ENCODE data around the gene ZC3H7B.
A peak's percentile ranks its signal among the peaks of the same experiment; 100 is the strongest.

ZC3H7B gene

DNA sequence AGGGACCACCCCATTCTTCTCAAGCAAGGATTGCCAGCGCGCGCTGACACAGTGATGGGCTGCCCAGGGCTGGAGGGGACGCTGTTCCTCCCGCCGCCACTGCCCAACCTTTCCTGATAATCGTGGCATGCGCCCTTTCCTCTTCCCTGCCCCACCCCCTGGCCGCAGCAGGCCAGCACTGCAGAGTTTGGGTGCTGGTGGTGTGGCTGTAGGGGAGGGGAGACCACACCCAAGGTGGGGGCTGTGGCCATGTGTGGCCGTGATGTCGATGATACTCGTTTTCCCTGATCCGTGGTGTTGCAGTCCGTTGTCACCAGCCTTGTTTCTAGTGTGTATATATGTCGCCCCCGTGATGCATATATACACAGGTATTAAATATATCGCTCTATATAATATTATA lies 57.6 kb downstream of the ZC3H7B start:
- no peak for DNase-seq

DNA sequence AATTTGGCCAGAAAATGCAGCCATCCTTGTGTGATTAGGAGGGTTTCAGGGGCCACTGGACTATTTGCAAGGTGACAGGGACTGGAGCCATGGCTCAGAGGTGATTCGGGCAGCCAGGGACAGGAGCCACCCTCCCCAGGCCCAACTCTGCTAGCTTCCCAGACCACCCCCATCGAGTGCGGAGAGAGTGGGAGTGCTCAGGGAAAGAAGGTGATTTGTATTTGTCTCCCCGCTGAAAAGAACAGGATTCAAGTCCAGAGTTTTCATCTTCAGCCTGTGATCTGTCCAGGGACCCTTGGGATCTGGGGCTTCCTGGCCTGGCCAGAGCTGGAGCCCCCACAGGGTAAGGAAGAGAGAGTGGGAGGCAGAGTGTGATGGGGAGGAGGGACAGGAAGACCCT lies 58.1 kb downstream of the ZC3H7B start:
- no peak for DNase-seq

DNA sequence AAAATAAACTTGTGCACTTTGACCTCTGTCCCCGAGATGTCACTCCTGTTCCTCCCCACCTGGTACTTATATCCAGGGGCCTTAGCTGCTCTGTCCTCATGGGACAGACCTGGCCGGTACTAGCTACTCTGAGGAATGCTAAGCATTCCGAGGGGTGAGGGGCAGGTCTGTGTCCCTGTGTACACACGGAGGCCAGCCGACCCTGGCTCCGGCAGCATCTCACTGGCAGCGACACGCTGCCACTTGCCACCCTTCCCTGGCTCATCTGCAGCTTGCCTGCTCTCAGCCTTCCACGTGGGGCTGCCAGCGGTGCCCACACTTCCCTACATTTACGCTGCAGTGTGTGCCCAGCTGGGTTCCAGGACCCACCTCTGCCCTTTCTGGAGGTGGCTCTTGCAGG lies 58.8 kb downstream of the ZC3H7B start:
- DNase-seq = no peak

DNA sequence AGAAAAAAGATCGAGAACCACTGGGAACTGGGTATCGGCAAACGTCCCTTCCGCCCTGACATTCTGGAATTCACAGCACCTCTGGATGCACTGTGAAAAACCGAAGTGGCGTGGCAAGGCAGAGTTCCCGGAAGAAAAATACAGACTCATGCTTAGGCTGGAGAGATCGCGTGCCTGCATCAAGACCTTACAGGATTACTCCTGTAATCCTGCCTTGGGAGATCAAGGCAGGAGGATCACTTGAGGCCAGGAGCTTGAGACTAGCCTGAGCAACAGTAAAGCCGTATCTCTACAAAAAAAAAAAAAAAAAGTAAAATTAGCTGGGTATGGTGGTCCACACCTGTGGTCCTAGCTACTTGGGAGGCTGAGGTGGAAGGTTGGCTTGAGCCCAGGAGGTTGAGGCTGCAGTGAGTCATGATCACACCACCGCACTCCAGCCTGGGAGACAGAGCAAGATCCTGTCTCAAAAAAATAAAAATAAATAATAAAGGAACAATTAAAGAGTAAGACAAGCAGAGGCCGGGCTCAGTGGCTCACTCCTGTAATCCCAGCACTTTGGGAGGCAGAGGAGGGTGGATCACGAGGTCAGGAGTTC lies 60.5 kb downstream of the ZC3H7B start:
- DNase-seq = no peak

DNA sequence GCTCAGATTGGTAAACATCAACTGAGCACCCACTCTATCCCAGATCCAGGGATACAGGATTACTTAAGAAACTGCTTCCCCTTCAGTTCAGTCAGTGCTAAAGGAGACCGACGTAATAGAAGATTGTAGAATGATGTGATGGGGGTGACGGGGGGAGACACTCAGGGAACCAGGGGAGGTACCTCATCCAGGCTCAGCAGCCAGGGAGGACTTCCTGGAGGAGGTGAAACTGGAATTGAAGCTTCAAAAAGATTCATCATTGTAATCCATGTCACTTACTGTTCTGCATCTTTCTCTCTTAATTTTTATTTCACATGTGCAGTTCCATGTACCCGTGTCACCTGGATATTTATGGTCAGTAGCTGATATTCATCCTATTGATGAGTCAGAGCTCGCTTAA lies 61.3 kb downstream of the ZC3H7B start:
- DNase-seq = no peak

DNA sequence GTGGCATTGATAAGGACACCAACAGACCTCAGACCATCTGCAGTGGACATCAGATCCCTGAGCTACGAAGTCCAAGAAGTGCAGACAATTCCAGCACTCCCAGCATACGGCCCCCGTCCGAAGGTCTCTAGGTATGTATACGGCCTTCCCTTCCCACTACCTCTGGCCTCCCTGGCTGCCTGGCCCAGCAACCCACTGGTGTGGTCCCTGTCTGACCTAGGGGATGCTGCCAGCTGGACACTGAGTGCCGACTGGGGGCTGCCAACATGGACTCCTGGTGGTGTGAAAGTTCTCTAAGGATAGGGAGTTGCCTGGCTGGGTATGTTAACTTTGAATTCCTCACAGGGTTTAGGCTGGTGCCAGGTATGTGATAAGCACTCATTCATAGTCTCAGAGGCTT lies 62.9 kb downstream of the ZC3H7B start:
- no peak for DNase-seq

DNA sequence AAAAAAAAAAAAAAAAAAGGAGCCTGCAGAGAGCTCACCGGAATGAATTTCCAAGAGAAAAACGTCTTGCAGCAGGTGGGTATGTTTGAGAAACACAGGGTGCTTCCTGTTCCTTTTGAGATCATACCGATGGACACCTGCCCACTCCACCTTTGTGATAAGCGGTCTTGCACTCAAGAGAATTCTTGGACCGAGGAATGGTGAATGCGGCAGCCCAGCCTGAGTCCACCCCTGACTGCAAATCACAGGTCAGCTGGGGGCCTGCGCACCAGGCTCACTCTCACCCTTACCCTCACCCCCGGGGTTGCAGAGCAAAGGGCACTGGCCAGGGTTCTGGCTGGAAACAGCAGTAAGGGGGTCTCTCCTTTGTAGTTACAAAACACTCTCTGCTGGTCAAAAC lies 63.6 kb downstream of the ZC3H7B start:
- DNase-seq = no peak

DNA sequence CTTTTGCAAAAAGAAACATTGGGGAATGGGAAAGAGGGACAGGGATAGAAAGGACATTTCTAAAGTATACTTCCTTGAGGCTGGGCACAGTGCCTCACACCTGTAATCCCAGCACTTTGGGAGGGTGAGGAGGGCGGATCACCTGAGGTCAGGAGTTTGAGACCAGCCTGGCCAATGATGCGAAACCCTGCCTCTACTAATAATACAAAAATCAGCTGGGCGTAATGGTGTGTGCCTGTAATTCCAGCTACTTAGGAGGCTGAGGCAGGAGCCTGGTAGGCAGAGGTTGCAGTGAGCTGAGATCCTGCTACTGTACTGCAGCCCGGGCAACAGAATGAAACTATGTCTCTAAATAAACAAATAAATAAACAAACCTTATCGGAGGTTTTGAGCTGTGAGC lies 64.1 kb downstream of the ZC3H7B start:
- no peak for DNase-seq

DNA sequence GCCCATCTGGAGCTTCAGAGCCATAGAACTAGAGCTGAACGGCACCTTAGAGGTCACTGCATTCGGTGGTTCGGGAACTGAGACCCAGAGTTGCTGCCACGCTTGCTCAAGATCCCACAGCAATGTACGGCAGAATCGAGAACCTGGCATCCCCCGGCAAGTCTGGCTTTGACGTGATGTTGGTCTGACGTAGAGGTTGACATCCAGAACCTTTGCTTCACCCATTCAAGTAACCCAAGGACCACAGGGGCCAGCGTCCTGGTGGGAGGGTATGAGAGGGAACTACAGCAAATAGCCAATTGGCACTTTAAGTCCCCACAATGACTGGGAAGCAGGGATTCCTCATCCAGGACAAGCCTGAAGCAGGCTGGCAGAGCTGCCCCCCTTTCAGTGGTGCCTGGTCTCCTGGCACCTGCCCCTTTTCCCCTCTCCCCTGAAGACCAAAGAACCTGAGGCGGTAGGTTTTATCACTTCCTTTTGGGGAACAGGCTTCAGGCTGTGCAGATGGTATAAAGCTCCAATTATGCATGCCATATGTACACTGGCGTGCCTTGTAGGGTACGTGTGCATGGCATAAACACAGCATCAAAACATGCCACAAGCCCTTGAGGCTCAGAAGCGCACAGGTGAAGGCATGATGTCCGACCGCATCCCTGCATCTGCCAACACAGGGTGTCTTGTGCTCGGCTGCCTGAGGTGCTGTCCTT lies 65.2 kb downstream of the ZC3H7B start:
- no peak for DNase-seq

DNA sequence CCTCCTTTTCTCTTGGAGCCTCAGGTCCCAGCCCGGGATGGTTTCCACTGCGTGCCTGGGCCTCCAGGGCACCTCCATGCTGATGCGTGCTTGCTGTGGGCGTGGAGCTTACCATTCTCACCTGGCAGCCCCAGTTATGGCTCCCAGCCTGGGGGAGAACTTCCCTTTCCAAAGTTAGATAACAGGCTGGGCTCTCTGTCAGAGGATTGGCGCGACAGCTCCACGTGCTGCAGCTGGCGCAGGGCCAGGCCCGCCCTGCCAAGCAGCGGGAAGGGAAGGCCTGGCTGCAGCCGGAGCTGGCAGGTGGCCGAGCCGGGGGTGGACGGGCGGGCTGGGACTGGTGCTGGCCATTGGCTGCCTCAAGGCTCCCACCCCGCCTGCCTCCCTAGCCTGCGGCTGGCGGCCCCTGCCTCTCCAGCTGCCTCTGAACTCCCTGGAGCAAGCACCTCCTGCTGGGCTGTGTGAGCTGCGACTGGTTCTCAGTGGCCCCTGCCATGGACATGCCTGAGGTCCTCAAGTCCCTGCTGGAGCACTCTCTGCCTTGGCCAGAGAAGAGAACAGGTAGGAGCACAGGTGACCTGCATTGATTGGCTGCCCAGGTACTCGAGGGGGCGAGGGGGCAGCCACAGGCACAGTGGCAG lies 65.8 kb downstream of the ZC3H7B start:
- DNase-seq = peak; percentile 93 to 94

DNA sequence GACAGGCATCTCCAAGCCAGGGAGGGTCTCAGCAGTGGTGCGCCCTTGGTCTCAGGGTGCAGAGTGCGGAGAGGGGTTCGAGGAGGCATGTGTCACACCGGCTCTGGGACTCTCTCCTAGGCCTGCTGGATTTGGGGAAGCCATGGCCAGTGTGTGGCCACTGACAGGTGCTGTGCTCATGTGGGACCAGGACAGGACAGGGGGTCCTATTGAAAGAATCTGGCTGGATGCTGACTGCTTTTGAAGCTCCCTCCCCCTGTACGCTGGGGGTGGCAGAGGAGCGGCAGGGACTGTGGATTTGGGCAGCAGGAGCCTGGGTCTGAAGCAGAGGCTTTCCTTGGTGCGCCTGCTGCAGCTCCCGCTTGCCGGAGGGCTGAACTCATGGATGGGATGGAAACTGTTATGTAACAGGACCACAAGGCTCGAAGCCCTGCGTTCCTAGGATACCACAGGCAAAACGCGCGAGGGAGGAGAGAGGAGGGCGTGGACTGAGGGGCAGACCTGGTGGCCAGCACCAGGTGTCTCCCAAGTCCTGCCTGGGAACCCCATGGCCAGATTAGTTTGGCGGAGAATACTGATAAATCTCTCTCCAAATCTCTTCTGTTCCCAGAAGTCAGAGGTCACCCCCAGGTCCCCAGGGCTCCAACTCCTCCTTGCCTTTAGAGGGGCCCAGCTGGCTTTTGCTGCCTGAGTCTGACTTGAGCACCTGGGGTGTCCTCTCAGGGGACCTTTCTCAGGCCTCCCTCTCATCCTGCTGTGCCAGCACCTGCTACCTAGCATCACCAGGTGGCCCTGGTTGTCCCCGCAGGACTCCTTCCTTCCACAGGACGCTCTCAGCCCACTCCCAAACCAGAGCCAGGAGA lies 66.6 kb downstream of the ZC3H7B start:
- DNase-seq = peak in 1 of 2 experiments; percentile 6

DNA sequence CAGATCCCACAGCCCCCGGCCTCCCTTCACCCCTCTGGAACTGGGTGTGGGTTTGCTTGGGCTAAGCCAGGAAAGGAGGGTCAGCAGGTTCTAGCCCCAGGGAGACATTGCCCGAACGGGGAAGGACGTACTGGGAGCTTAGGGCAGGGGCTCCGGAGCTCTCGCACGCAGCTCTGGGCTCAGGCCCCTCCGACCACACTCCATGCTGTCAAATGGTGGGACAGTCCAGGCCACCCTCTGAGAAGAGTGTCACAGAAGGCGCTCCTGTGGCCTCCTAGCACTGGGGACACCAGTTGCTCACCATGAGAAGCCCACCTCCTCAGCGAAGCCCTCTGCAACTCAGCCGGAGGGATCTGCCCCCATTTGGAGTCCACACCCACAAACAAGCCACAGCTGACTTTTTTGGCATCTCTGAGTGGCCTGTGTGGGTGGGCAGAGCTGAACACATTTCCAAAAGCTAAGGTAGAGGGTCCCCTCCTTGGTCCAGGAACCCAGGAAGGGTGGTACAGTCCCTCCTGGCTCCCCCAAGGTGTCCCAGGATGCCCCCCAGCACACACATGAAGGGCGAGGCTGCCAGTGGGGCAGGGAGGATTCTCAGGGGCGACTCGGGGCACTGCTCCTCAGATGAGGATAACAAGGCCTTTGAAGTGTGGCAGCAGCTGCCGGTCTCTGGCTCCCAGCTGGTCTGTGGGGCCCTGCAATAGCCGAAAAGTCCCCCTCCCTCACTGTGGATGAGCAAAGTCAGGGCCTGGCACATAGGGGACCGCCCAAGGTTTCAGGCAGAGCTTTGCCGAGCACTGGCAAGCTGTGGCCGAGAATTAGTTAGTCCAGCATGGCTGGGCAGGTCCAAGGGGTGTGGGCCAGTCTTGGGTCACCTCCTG lies 67.5 kb downstream of the ZC3H7B start:
- DNase-seq = no peak

DNA sequence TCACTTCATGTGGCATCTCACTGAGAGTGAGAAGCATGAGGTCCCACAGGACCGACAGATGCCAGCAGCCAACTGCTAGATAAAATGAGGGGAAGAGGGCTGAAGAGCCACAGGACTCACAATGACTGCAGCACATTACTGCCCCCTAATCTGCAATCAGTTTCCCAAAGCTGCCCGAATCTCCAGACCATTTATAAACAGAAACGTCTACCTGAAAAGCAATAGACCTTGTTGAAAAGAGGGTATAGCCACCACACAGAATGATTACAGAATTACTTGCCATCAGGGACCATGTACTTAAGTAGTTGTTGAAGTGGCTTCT lies 68.1 kb downstream of the ZC3H7B start:
- DNase-seq = no peak

DNA sequence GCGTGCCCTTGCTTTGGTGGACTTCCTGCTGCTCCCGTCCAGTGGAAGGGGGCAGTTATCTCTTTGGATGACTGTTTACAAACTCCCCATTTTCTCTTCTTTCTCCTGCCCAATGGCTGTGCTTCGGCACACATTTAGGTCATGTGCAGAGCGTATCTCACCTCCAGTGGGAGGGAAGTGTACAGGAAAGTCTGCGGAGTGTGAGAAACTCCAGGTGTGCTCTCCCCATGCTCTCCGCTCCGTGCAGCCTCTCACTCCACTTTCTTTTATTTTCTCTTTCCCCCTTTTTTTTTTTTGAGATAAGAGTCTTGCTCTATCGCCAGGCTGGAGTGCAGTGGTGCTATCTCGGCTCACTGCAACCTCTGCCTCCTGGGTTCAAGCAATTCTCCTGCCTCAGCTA lies 68.5 kb downstream of the ZC3H7B start:
- DNase-seq = no peak

DNA sequence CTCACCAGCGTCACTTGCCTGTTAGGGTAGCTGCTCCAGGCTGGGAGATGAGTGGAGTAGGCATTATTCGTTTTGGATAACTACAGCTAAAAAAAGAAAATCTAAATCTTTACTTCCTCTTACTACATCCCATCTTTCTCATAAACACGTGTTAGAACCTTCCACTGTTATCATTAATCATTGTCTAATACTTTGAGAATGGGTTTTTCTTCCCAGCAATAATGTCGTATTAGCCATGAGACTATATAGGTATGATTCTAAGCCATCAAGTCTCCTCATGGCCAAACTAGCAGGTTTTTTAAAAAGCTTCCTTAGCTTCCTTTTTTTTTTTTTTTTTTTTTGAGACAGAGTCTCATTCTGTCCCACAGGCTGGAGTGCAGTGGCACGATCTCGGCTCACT lies 76.5 kb downstream of the ZC3H7B start:
- no peak for DNase-seq

DNA sequence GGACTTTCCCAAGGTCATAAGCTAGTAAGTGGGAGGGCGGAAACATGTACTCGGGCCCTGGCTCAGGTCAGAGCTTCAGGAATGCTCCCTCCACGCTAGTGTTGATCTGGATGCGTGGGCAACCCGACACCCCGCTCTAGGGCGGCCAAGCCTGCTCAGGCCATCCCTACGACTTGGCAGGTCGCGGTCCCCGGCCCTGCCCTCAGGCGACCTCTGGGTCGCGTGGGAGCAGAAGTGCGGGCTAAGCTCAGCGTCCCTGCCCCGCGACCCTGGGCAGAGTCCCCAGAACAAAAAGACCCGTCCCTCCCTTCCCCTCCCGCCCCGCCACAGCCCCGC lies 79.6 kb downstream of the ZC3H7B start:
- DNase-seq = no peak

DNA sequence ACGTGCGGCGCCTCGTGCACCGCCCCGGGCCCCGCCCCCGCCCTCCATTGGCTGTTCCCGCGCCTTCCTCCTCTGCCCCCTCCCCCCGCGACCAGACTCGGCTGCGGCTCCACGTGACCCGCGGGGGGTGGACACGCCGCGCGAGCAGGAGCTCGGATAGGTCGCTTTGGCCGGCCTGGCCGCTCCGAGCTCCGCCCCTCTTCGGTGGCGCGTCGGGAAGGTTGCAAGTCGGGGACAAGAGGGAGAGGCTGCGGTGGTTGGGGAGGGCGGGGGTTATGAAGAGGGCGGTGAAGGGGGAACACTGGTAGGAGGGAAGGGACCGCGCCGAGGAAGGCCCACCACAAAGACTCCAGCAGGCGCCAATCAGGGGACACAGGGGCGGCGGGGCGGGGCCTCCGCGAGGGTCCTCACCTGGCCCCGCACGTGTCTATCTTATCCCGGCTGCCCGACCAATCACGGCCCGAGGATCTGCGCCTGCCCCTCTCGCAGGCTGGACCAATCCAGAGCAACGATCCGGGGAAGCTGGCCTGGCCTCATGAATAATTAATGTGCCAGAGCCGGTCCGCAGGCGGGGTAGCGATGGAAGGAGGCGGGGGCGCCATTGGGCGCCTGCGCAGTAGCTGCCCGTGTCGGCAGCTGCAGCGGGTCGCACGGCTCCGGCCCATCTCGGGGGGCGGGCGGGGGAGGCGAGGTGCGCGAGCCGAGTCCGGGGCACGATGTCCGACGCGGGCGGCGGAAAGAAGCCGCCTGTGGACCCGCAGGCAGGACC lies 80.2 kb downstream of the ZC3H7B start, which contains the start of gene TEF:
Gene TEF, plus strand, starts transcription at position 614 of the 769 bp plus-strand sequence. Its CDS starts 103 bp downstream, at position 717.
- DNase-seq = peak; percentile 95 to 96

DNA sequence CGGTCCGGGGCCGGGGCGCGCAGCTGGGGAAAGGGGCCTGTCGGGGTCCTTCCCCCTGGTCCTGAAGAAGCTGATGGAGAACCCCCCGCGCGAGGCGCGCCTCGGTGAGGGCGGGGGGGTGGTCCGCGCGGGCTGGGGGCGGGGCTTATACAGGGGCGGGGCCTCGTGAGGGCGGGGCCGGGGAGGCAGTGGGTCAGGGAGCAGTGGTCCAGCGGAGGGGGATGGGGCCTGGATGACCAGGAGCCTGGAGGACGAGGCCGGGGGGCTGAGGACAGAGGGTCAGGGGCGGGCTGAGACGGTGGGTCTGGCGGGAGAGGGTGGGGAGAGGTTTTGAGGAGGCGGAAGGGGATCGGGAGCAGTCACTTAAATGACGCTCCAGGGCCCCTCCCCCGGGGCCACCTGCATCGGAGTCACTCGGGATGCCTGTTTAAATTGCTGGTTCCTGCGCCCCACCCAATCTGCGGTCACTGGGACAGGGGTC lies 80.8 kb downstream of the ZC3H7B start:
- peak; percentile 37 to 49 for DNase-seq

DNA sequence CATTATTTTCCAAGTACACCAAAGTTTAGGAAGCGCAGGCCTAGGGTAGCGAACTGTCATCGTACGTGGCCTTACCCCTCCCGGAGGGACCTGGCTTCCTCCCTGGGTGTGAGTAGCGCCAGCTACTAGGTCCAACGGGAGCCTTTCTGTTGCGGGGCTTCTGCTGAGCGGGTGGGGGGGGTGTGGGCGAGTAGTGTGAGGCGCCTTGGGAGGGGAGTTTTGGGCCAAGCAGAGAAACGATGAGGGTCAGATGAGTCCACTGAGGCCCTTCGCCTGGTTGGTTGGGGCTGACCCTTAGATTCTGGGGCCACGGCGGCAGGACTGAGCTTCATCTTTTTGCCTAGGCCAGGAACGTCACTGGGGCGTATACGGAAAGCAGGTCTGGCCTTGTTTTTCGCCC lies 81.3 kb downstream of the ZC3H7B start:
- no peak for DNase-seq

DNA sequence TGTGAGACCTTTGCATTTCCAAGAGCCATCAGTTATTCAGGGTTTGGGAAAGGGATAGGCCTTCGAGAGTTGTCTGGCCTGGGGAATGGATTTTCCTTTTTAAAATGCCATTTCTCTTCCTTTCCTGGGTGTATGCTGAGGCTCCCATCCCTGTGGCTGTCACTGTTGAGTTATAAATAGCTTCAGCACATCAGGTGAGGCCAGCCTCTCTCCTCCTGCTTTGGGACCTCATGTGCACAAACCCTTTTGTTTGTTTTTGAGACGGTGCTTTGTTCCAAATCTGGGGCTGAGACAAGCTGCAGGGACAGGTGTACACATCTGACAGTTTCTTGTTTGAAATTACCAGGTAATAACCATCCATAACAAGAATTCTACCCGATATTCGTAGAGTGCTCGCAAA lies 81.8 kb downstream of the ZC3H7B start:
- peak in 1 of 2 experiments; percentile 6 for DNase-seq

DNA sequence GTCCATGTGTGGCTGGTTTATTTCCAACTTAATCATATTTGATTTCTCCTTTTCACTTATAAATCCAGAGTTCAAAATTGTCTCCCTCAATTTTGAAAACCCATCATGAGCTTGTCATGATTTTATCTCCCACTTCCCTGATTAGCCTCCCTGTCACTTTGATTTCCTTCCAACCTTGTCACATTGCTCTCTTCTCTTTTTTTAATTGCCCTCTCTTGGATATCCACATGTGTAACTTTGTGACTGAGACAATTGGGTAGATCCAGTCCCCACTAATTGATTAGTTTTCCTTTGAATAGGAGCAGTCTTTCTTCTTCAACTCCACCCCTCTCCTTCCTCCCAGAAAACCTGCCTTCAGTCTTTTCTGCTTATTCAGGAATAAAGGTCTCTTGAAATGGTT lies 82.8 kb downstream of the ZC3H7B start:
- no peak for DNase-seq

DNA sequence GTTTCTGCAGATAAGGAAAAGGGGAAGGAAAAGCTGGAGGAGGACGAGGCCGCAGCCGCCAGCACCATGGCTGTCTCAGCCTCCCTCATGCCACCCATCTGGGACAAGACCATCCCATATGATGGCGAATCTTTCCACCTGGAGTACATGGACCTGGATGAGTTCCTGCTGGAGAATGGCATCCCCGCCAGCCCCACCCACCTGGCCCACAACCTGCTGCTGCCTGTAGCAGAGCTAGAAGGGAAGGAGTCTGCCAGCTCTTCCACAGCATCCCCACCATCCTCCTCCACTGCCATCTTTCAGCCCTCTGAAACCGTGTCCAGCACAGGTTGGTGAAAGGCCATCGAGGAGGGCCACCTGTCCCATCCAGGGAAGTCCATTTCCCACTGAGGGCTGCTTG lies 86.0 kb downstream of the ZC3H7B start:
- no peak for DNase-seq
